NCI-H1105 (cell line): Measurements from ENCODE around the gene ANKRD42.
"Not testable (repeated sequence)": the region's sequence is repeated elsewhere in the genome, so short reads cannot be mapped to it uniquely, and the experiment has no call there.

Source experiments
- DNase-seq: peaks from one replicate; lab custom pipeline; 2025; lab: John Stamatoyannopoulos, UW

The ANKRD42 gene

DNA sequence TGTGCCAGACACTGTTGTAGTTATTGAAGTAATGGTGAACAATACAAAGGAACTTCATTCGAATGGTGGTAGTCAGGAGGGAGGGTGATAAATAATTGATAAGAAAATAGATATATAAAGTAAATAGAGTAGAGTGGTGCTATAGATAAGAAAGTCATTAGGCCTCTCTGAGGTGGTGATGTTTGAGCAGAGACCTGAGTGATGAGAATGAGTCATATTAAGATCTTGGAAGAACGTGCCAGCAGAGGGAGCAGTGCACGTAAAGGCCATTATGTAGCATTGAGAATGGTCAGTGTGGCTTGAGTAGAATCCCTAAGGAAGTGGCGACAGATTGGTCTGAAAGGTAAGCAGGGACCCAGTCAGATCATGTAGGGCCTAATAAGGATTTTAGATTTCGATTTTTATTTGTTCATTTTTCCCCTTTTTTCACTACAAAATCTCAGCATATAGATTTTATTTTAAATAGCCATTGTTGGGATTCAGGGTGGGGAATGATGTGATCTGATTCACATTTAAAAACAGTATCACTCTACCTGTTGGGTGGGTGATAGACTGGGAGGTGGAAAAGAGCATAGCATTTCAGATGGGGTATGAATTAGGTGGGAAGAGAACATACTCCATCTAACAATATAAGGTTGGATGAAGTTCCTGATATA lies 47.9 kb downstream of the ANKRD42 start:
- DNase-seq: peak; percentile 15

DNA sequence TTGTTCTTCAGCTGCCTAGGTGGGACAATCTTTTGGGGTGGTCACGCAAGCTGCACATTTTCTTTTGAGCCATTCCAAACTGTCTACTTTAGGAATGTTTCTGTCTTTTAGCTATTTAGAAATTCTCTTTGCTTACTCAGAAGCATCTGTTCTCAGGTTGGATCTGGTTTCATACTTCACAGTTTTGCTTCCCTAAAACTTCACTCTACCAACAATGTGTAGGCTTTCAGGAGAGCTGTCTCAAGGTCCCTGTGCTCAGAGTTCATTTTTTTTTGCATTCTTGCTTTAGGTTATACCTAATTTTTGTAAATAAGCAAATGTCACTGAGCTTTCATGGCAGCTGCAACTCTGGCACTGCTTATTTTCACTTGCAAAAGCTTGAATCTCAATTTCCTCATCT lies 55.9 kb downstream of the ANKRD42 start:
- no peak for DNase-seq

- peak; percentile 39 for DNase-seq
Observed at GRCh38 chr11:83249972-83250593, 56.6 kb downstream of the ANKRD42 start.

DNA sequence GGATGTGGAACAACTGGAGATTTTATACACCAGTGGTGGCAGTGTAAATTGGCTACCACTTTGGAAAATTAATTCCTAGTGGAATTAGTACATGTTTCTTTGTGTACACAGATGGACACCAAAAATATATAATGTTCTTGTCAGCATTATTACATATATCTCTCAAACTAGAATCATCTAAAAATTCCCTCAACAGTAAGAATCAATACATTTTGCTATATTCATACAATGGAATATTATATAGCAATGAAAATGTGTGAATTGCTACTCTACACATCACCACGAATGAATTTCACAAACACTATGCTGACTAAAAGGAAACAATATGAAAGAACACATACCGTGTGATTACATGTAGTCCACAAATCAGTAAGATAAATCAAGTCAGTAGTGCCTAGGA lies 58.8 kb downstream of the ANKRD42 start:
- DNase-seq: no peak

DNA sequence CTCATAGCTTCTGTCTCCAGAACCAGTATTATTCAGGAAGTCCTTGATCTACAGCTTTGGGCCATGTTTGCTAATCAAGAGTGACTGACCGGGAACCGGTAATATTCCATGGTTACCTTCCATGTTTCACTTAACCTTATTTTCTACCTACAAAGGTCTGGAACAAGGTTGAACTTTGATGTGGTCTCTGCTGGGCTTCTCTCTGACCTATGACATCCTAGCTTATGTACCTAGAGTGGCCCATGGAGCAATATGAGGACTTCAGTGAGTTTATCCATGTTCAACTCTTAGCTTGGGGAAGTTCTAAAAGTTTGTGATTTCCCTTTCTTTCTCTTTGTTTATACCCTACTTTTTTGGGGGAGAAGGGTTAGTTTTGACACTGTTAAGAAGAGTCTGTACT lies 59.4 kb downstream of the ANKRD42 start:
- DNase-seq: no peak

DNA sequence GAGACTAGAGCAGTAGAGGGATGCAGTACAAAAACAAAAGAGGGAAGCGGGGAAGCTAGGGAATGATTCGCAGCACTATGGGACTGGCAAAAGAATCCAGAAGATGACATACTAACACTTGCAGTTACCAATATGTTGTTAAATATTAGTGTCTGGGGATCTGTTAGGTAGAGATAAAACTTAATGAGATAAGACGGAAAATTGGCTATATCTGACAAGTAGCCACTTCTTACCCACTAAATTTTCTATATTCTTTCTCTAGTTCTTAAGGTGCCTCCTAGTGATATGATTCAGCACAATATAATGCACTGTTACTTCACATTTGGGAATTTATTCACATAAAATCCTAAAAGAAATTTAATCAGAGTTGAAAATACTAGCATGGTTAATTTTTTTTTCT lies 61.9 kb downstream of the ANKRD42 start:
- no peak for DNase-seq

DNA sequence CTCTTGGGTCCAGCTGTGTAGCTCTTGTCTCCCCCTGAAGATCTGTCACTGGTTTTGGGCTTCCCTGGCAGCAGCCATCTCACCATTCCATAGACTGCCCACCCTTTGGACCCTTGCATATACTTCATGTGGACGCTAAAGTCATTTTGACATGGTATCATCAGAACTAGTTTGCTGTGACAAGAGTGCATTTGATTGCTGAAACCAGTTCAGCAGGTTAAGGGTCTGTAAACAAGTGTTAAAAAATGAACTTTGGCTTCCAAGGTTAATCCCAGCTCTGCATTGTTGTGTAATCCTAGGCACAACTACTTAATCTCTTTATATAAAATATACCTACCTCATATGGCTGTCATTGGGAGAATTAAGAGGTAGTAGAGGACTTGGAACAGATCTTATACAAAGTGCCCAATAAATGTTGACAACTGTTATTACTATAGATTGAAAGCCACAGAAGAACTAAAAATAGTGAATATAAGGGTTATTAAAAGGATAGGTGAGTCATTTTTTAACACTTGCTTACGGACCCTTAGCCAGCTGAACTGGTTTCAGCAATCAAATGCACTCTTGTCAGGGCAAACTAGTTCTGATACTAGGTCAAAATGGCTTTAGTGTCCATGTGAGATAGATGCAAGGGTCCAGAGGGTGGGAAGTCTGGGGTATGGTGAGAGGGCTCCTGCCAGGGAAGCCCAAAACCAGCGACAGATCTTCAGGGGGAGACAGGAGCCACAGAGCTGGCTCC lies 63.3 kb downstream of the ANKRD42 start:
- DNase-seq: no peak

DNA sequence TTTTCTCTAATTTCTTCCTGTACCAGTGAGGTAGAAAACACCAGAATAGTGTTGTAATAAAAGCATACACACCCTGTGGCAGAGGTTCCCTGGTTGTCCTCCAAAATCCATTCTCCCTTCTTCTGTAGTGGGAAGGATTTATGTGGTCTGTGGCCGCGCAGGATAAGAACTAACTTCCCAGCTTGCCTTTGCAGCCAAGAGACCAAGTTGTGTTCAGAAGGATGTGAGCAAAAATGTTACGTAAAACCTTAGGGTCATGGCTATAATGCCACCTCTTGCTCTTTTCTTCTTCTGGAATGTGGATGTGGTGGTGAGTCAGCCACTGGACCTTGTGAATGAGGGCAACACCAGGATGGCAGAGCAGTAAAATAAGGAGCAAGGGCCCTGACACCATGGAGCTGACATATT lies 64.3 kb downstream of the ANKRD42 start:
- no peak for DNase-seq

GRCh38 chr11:83259559-83259958 lies 66.0 kb downstream of the ANKRD42 start:
- no peak for DNase-seq

- DNase-seq: no peak
Observed at GRCh38 chr11:83265331-83265730, 71.8 kb downstream of the ANKRD42 start.

GRCh38 chr11:83269080-83269479 lies 75.6 kb downstream of the ANKRD42 start:
- not testable (repeated sequence) for DNase-seq

DNA sequence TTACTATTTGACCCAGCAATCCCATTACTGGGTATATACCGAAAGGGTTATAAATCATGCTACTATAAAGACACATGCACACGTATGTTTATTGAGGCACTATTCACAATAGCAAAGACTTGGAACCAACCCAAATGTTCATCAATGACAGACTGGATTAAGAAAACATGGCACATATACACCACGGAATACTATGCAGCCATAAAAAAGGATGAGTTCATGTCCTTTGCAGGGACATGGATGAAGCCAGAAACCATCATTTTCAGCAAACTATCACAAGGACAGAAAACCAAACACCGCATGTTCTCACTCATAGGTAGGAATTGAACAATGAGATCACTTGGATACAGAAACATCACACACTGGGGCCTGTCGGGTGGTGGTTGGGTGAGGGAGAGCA lies 78.2 kb downstream of the ANKRD42 start:
- not testable (repeated sequence) for DNase-seq

GRCh38 chr11:83272627-83273026 lies 79.1 kb downstream of the ANKRD42 start:
- no peak for DNase-seq

GRCh38 chr11:83275888-83276641 lies 82.6 kb downstream of the ANKRD42 start:
- no peak for DNase-seq

- no peak for DNase-seq
Observed at GRCh38 chr11:83278351-83278750, 84.8 kb downstream of the ANKRD42 start.

DNA sequence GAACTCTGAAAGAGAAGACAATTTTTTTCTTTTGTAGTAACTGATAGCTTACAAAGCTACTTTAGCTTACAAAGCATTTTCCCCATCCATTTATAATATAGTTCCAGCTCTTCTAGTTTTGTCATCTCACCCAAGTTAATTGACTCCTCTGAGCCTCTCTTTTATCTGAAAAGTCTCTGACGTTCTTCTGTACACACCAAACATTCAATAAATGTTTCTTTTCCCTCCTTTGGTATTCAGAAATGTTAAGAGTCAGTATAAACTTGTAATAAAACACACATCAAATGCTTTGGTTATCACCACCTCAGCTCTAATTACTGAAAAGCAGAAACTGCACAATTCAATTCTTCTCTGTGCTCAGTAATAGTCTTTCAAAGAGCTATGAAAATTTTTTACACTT lies 86.7 kb downstream of the ANKRD42 start:
- no peak for DNase-seq

GRCh38 chr11:83282084-83282716 lies 88.7 kb downstream of the ANKRD42 start:
- no peak for DNase-seq

GRCh38 chr11:83284501-83285150 lies 91.1 kb downstream of the ANKRD42 start:
- DNase-seq: no peak

GRCh38 chr11:83285151-83285770 lies 91.7 kb downstream of the ANKRD42 start:
- peak; percentile 91 for DNase-seq

DNA sequence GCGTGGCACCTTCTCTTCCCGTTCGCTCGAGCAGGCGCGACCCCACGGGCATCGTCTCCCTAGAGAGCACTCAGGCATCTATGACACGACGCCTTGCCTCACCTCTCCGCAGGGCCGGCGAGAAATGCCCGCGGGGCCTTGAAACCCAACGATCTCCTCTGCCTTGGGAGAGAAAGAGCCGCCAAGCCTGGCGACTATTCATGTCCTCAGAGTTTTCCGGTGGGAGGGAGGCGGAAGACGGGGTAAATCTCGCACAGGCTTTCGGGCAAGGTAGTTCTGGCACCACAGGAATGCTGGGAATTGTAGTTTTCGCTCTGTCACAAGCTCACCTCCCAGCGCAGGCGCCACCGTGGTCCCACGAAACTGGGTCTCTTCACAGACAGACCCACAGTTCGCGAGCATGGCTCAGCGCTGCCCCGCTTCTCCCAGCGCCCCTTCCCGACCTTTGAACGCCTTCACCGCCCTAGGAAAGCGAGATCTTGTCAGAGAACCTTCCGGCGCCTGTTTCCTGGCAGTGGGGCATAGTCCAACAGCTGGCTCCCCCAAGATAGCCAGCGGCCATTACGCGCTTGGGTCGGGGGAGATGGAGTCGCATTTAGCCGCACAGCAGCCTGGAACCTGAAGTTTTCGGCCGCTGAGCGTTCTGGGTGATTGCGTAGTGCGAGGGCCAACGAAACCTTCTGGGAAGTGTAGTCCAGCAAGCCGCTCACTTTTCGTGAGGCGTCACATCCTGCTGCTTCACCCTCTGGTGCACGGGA lies 92.4 kb downstream of the ANKRD42 start, which contains the start of gene CCDC90B:
Gene CCDC90B, minus strand, starts transcription at position 597 of the 758 bp plus-strand sequence. Its CDS starts 395 bp downstream, at position 202.
- peak; percentile 98 for DNase-seq
